ENCODE measurements around the gene ARL13A.
"Not testable (repeated sequence)": the region's sequence is repeated elsewhere in the genome, so short reads cannot be mapped to it uniquely, and the experiment has no call there.

The ARL13A gene

DNA sequence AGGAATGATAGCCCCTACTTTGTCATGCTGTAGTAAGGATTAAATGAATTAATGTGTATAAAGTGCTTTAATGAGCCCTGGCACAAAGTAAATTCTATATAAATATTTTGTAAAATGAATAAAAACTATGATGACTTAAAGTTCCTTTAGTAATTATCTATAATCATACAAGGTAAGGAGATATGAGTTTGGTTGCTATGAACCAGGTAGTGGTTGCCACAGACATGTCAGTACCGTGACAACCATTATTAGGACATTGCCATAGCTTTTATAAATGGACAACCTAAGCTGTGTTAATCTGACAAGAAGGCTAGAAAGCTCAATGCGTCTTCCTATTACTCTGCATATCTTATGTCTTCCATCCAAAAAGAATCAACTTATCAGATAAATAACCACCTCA lies at the start of gene ARL13A:
TSS of gene ARL13A (plus strand) at position 301 of the 400 bp plus-strand sequence. CDS start 3,982 bp downstream, outside the sequence.
- no peak for DNase-seq

DNA sequence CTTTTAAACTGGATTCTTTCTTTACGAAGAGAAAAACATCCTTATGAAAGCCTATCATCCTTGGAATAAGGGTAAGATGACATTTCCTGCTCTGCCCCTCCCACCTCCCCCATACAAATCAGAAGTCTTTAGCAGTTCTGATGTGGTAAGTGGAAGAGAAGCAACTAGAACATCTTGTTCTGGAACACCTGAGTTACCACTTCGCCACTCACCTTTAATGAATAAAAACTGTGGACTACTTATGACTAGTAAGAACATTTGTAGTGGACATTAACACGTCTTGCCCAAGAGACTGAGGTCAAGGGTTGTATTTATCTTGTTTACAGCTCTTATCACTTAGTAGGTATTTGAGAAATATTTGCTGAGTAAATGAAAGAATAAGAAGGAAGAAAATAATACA lies 45.1 kb upstream of the ARL13A start:
- no peak for DNase-seq

GRCh38 chrX:100926453-100926852 lies 43.1 kb upstream of the ARL13A start:
- no peak for DNase-seq

DNA sequence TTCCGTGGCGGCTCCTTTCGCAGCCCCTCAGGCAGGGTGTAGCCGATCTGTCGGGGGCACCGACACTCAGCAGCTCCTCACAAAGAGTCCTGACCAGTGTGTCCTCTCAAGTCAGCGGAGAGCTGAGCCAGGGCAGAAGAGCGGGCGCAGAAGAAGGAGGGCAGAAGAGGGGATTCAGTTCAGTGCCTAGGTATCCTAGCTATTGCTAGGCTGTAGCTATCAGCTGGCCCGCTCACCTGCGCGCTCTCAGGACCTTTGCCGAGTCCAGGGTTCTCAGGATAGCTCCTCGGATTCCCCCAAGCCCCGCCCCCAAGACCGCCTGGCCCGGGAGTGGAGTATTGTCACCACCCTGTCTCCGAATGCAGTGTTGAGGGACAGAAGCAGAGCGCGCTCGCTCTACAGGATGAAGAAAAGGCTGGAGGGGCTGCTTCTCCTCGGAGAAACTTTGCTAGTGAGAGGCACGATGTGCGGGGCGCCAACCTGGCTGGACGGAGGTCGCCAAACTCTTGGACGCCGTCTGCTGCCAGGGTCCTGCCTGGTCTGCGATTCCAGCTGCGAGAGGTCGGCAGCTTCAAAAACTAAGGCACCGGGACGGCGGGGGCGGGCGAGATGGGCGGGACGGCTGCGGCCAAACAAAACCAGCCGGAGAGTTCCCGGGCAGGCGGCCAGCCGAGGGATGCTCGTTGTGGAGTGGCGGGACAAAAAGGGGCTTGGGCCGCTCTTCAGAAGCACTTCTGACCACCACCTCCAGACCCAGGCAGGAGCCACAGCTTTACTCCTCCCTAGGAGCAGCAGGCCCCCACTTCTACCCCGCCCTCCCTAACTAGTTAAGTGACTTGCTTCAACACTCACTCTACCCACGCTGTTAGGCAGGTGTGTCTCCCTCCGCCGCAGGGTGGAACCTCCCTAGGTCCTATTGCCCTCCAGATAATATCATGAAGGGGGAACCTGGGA lies 40.6 kb upstream of the ARL13A start, which contains the start of gene XKRX:
TSS of gene XKRX (minus strand) at position 258 of the 954 bp plus-strand sequence. CDS start 613 bp downstream, outside the sequence.
- peak in 9 of 56 donors; percentile 0 to 14 (median 1) for DNase-seq

- no peak for DNase-seq
Measured at GRCh38 chrX:100931218-100931924, 38.1 kb upstream of the ARL13A start.

GRCh38 chrX:100931925-100932285 lies 37.6 kb upstream of the ARL13A start:
- DNase-seq = no peak

DNA sequence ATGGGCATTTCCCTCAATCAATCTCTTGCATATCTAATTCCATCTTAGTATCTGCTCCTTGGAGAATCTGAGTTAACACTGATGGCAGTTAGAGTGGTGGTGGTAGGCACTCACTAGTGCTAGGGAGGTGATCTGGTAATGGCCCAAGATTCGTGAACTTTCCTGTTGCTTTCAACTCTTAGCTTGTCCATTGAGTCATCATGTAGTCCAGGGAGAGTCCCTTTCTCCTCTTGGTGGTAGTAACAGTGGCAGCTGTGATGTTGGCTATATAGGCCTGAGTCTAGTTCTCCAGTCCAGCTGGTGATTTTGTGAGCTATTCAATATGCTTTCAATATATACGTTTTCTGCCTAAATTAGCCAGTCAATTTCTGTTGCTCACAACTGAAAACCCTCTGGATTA lies 33.7 kb upstream of the ARL13A start:
- no peak for DNase-seq

DNA sequence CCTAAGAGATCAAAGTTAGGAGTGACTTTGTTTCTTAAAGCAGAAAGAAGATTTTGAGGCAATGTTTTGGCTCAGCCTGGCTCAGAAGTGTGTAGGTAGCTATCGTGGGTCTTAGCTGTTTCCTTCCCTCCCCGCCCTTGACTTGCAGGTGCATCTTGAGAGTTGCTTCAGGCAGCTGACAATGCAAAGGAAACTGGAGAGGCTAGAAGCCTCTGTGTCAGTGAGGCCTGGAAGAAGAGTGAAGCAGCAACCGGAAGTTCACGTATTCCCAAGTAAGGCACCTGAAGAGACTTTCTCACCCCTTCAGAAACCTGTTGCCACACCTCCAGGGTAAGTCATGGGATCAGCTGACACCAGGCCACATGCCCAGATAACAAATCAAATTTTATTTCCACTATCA lies 30.2 kb upstream of the ARL13A start:
- no peak for DNase-seq

DNA sequence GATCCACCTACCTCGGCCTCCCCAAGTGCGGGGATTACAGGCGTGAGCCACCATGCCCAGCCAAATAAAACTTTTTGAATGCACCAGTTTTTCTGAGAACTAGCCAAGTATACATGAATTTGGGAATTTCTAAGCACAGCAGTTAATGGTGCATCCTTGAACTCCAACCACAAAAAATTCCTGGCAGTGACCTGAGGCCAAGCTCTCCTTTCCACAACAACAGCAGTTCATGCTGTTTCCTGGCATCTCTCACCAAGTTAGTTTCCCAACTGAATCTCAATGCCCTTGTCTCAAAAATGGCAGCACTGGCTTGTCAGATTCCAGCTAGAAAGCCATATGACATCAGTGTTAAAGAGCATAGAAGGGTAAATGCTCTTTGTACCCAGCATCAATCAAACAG lies 24.9 kb upstream of the ARL13A start:
- DNase-seq = no peak

GRCh38 chrX:100946299-100946927 lies 23.1 kb upstream of the ARL13A start:
- DNase-seq = no peak

GRCh38 chrX:100948557-100948956 lies 21.0 kb upstream of the ARL13A start:
- DNase-seq = no peak

DNA sequence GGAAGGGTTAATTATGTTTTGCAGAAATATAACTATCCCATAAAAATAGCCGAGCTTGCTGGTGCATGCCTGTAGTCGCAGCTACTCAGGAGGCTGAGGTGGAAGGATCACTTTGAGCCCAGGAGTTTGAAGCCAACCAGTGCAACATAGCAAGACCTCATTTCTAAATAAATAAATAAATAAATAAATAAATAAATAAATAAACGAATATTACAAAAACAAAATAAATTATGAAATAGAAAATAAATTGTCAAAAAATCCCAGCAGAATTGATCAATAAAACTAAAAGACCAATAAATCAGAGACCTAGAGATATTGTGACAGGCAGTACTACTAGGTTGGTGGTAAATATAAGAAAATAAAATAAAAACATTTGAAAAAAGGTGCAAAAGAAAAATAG lies 6.7 kb upstream of the ARL13A start:
- DNase-seq = no peak

DNA sequence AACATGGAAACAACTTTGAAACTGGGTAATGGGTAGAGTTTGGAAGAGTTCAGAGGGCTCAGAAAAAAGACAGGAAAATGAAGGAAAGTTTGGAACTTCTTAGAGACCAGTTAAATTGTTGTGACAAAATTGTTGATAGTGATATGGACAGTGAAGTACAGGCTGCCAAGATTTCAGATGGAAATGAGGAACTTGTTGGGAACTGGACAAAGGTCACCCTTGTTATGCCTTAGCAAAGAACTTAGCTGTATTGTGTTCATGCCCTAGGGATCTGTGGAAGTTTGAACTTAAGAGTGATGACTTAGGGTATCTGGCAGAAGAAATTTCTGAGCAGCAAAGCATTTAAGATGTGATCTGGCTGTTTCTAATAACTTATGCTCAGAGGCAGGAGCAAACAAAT lies 5.1 kb upstream of the ARL13A start:
- DNase-seq = no peak

DNA sequence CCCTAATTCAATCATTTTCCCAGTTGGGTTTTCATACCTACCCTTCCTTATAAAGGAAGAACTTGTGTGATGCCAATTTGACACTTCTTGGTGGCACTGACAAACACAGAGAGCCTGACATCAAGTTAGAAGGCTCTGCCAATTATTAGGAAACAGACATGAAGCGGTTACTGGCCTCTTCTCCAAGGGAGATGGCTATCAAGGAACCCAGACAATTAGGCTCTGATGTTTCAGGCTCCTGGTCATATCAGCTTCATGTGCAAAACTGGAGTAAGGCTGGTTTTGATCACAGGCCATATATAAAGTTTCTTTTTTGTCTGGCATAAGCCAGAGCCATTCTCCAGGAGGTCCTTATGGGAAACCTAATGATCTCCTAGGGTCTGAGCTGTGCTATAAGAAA lies 428 bp downstream of the ARL13A start:
- DNase-seq = no peak

DNA sequence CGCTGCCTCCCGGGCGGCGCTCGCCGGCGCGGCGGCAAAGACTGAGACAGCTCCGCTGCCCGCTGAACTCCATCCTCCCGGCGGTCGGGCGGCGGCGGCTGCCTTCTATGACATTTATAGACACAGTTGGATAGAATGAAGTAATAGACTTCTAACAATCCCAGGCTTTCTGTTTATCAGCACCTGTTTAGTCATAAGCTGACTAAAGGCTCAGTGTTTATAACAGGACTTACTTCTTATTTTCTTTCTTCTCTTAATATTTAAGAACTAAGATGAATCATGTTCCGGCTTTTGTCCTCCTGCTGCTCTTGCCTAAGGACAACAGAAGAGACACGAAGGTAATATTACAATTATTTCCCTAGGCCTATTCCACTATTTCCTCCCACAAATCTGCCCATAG lies 3.9 kb downstream of the ARL13A start:
- no peak for DNase-seq

GRCh38 chrX:100975212-100975611 lies 5.7 kb downstream of the ARL13A start:
- DNase-seq = no peak

- no peak for DNase-seq
Measured at GRCh38 chrX:100976211-100976610, 6.7 kb downstream of the ARL13A start.

DNA sequence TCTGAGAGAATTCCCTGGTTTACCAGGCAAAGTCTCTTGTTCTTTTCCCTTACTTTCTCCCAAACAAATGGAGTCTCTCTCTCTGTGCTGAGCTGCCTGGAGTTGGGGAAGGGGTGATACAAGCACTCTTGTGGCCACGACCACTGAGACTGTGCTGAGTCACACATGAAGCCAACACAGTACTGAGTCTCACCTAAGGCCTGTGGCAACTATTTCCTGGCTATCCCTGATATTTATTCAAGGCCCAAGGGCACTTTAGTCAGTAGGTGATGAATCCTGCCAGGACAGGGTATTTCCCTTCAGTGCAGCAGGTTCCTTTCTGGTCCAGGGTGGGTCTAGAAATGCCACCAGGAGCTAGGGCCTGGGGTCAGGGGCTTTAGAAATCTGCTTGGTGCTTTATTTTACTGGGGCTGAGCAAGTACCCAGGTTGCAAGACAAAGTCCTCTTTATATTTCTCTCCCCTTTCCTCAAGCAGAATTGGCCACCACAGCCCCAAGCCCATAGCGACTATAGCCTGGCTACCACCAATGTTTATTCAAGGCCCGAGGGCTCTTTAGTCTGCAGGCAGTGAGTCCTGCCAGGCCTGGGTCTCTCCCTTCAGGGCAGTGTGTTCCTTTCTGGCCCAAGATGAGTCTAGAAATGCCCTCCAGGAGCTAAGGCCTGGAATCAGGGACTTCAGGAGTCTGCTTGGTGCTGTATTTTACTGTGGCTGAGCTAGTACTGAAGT lies 10.5 kb downstream of the ARL13A start:
- peak in 2 of 56 donors; percentile 0 for DNase-seq

DNA sequence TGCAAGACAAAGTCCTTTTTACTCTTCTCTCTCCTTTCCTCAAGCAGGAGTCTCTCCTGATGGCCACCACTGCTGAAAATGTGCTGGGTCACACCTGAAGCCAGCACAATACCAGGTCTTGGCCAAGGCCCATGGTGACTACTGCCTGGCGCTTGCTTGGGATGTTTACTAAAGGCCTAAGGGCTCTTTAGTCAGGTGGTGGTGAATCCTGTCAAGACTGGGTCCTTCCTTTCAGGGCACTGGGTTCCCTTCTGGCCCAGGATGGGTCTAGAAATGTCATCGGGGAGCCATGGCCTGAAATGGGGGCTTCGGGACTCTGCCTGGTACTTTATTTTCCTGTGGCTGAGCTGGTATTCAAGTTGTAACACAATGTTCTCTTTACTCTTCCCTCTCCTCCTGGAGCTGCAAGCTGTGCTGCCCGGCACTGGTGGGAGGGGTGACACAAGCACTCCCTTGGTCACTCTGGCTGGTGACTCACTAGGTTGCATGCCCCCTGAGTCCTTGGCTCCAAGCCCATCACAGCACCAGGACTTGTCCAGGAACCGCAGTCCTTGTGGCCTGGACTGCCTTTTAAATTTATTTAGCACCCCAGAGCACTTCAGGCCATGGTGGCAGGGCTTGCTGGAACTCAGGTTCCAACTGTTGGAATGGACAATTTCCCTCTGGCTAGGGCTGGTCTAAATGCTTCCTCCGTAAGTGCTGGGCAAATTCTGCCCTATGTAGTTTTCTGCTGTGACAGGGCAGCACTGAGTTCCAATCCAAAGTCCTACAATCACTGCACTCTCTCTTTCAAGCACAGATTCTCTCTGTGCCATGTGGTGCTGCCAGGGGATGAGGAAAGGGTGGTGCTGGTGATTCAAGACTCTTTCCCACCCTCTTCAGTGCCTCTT lies 11.3 kb downstream of the ARL13A start:
- peak in 4 of 56 donors; percentile 0 to 13 (median 1) for DNase-seq

GRCh38 chrX:100981498-100981845 lies 12.0 kb downstream of the ARL13A start:
- DNase-seq = not testable (repeated sequence)

Measured in amygdala (tissue), 56 donors.